ENCODE data around the gene C1QTNF6.
"Not testable (repeated sequence)": the region's sequence is repeated elsewhere in the genome, so short reads cannot be mapped to it uniquely, and the experiment has no call there.

- not testable (repeated sequence) for TF ChIP-seq CTCF, POLR2A (IDR thresholded peaks at IDR 0.05)
Measured at GRCh38 chr22:37201443-37201820, 13.4 kb upstream of the C1QTNF6 start.

Data from testis (tissue), 2 donors.